ENCODE data around the gene GPD1.

GPD1 gene

GRCh38 chr12:50078281-50078680 lies 25.5 kb upstream of the GPD1 start:
- no peak overlapping the region for H3K4me3 ChIP-seq (ENCODE audit: low read length)
- no peak overlapping the region for H3K4me2 ChIP-seq (ENCODE audit: low read length)
- H3K9me3 ChIP-seq (ENCODE audit: insufficient read depth, low read length), result no peaks in the 10 kb centered on the region
- H2AFZ ChIP-seq (ENCODE audit: low read depth, low read length), result no peak overlapping the region
- H3K9ac ChIP-seq (ENCODE audit: low read length), result no peak overlapping the region
- H3K79me2 ChIP-seq (ENCODE audit: low read length), result no peaks in the 10 kb centered on the region
- no peaks in the 10 kb centered on the region for H4K20me1 ChIP-seq (ENCODE audit: insufficient read depth, low read length)
- H3K4me1 ChIP-seq (ENCODE audit: low read length), result peaks cover 15% of the 10 kb centered on the region
- H3K27ac ChIP-seq (ENCODE audit: low read length), result no peak overlapping the region
- no peaks in the 10 kb centered on the region for H3K27me3 ChIP-seq (ENCODE audit: low read depth, low read length)
- H3K36me3 ChIP-seq (replicated peaks; ENCODE audit: low read depth, low read length), result no peaks in the 10 kb centered on the region
- TF ChIP-seq EZH2phosphoT487 (IDR thresholded peaks at IDR 0.05; ENCODE audit: low read depth), result no peak
- TF ChIP-seq, protein P1, sequence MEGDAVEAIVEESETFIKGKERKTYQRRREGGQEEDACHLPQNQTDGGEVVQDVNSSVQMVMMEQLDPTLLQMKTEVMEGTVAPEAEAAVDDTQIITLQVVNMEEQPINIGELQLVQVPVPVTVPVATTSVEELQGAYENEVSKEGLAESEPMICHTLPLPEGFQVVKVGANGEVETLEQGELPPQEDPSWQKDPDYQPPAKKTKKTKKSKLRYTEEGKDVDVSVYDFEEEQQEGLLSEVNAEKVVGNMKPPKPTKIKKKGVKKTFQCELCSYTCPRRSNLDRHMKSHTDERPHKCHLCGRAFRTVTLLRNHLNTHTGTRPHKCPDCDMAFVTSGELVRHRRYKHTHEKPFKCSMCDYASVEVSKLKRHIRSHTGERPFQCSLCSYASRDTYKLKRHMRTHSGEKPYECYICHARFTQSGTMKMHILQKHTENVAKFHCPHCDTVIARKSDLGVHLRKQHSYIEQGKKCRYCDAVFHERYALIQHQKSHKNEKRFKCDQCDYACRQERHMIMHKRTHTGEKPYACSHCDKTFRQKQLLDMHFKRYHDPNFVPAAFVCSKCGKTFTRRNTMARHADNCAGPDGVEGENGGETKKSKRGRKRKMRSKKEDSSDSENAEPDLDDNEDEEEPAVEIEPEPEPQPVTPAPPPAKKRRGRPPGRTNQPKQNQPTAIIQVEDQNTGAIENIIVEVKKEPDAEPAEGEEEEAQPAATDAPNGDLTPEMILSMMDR (IDR thresholded peaks at IDR 0.05; ENCODE audit: low read depth, low read length), result no peak

GRCh38 chr12:50079771-50080170 lies 24.0 kb upstream of the GPD1 start:
- Histone ChIP-seq H3K4me3 (ENCODE audit: low read length) (no peak overlapping the region), H3K9me3 (ENCODE audit: insufficient read depth, low read length) (no peaks in the 10 kb centered on the region), H3K9ac (ENCODE audit: low read length) (no peak overlapping the region), H3K4me1 (ENCODE audit: low read length) (peaks cover 15% of the 10 kb centered on the region), H3K4me2 (ENCODE audit: low read length) (no peak overlapping the region), H4K20me1 (ENCODE audit: insufficient read depth, low read length) (no peaks in the 10 kb centered on the region), H3K27me3 (ENCODE audit: low read depth, low read length) (no peaks in the 10 kb centered on the region), H3K27ac (ENCODE audit: low read length) (no peak overlapping the region), H2AFZ (ENCODE audit: low read depth, low read length) (no peak overlapping the region), H3K79me2 (ENCODE audit: low read length) (peaks cover 2% of the 10 kb centered on the region; the same call in 1 of the 2 replicates), H3K36me3 (replicated peaks; ENCODE audit: low read depth, low read length) (no peaks in the 10 kb centered on the region)
- TF ChIP-seq EZH2phosphoT487 (IDR thresholded peaks at IDR 0.05; ENCODE audit: low read depth), result no peak
- TF ChIP-seq, protein P1 (IDR thresholded peaks at IDR 0.05; ENCODE audit: low read depth, low read length), result no peak

DNA sequence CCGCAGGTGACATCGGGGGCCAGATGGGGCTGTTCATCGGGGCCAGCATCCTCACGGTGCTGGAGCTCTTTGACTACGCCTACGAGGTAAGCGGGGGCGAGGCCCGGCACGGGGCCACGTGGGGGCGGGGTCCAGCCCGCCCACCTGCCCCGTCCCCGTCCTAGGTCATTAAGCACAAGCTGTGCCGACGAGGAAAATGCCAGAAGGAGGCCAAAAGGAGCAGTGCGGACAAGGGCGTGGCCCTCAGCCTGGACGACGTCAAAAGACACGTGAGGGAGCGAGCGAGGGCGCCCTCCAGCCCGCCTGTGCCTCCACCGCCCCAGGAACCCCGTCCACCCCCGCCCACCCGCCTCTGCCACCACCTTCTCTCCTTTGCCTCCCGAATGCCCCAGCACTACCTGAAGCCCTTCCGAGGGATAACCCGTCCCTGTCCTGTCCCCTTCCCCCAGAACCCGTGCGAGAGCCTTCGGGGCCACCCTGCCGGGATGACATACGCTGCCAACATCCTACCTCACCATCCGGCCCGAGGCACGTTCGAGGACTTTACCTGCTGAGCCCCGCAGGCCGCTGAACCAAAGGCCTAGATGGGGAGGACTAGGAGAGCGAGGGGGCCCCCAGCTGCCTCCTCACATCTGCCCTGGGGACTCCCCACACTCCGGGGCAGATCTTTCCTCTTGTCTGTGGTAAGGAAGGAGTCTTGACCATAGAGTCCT lies 22.6 kb upstream of the GPD1 start:
- Histone ChIP-seq H3K27me3 (ENCODE audit: low read depth, low read length) (no peaks in the 10 kb centered on the region), H3K79me2 (ENCODE audit: low read length) (peaks cover 10% of the 10 kb centered on the region), H3K4me3 (ENCODE audit: low read length) (no peak overlapping the region), H4K20me1 (ENCODE audit: insufficient read depth, low read length) (peaks cover 5% of the 10 kb centered on the region), H3K9me3 (ENCODE audit: insufficient read depth, low read length) (no peaks in the 10 kb centered on the region), H3K9ac (ENCODE audit: low read length) (no peak overlapping the region), H3K27ac (ENCODE audit: low read length) (no peak overlapping the region), H3K4me1 (ENCODE audit: low read length) (peaks cover 17% of the 10 kb centered on the region), H3K4me2 (ENCODE audit: low read length) (no peak overlapping the region), H3K36me3 (replicated peaks; ENCODE audit: low read depth, low read length) (no peaks in the 10 kb centered on the region), H2AFZ (ENCODE audit: low read depth, low read length) (no peak overlapping the region)
- TF ChIP-seq, protein P1 (IDR thresholded peaks at IDR 0.05; ENCODE audit: low read depth, low read length), result no peak
- TF ChIP-seq EZH2phosphoT487 (IDR thresholded peaks at IDR 0.05; ENCODE audit: low read depth), result no peak

DNA sequence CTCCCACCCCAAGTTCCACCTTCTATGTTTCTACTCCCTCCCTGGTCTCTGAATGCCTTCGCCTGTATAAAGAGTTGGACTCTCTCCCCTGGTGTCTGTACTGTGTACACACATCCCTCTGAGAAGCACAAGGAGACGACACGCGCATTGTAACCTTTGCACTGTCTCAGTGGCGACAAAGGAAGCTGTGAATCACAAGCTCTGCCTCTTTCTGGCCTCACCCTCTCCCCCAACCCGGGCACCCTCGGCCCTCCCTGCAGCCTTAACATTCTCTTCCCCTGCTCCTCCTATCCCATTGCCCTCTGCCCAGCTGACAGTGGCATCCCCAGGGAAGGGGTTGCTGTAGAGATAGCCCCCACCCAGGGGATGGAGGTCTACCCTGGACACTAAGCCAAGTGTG lies 21.2 kb upstream of the GPD1 start:
- Histone ChIP-seq H4K20me1 (ENCODE audit: insufficient read depth, low read length) (peaks cover 5% of the 10 kb centered on the region), H3K79me2 (ENCODE audit: low read length) (peaks cover 17% of the 10 kb centered on the region), H3K9ac (ENCODE audit: low read length) (no peak overlapping the region), H3K4me2 (ENCODE audit: low read length) (no peak overlapping the region), H3K9me3 (ENCODE audit: insufficient read depth, low read length) (no peaks in the 10 kb centered on the region), H3K4me1 (ENCODE audit: low read length) (peaks cover 7% of the 10 kb centered on the region; the same call in 1 of the 2 replicates), H2AFZ (ENCODE audit: low read depth, low read length) (no peak overlapping the region), H3K36me3 (replicated peaks; ENCODE audit: low read depth, low read length) (peaks cover 11% of the 10 kb centered on the region), H3K4me3 (ENCODE audit: low read length) (no peak overlapping the region), H3K27ac (ENCODE audit: low read length) (no peak overlapping the region), H3K27me3 (ENCODE audit: low read depth, low read length) (no peaks in the 10 kb centered on the region)
- TF ChIP-seq EZH2phosphoT487 (IDR thresholded peaks at IDR 0.05; ENCODE audit: low read depth), result no peak
- TF ChIP-seq, protein P1 (IDR thresholded peaks at IDR 0.05; ENCODE audit: low read depth, low read length), result no peak

Measured in OCI-LY3 (cell line).